K562 (cell line): ENCODE measurements around the gene ATP5F1C. TPM values are rescaled to one million over a fixed set of nuclear protein-coding genes. Genes with fewer than 3 reads are reported as not detected.

Experiments
- ATAC-seq: fragments of 200-7000 bp; cut with Tn5 transposase; 3 replicates; pipeline ENCODE4 v1.9.1; 2020; ENCODE audit warnings: moderate library complexity
- BruUV-seq: library from RNA; stranded (reverse); fragments of 400-500 nt; replicated peaks from 2 replicates; lab custom pipeline; 2021; lab: Mats Ljungman, UMichigan
- CTCF ChIA-PET: fragments of 300-600 bp; formaldehyde crosslinking; extraction: SDS; loops from one replicate; lab custom pipeline; 2021; ENCODE audit warnings: low intra/inter-chr PET ratio; lab: Yijun Ruan, JAX
- POLR2A ChIA-PET: fragments of 300-600, 350-650 bp; sonication (Branson Sonifier 250); formaldehyde crosslinking; extraction: SDS; loops from one replicate; lab custom pipeline; 2021; ENCODE audit warnings: antibody characterized with exemption, inconsistent platforms; lab: Yijun Ruan, JAX
- DNase-seq, 4 experiments: peaks; one replicate each; pipeline versions ENCODE4 v3.0.0 to v3.0.0-alpha.2; 2011 to 2018; ENCODE audit warnings: low spot score in 3 of 4, mixed read lengths in 3 of 4; ENCODE audit errors: extremely low read depth in 1 of 4
- FAIRE-seq: peaks from 2 replicates; lab custom pipeline; 2011; peaks lifted over from hg19 to GRCh38; lab: Jason Lieb, UNC
- H2AFZ ChIP-seq: 2 replicates; pipeline ENCODE4 v1.6.0; 2011; ENCODE audit warnings: low read depth, low read length, control low read depth, inconsistent platforms
- H3K27ac ChIP-seq: fragments of 200-600 bp; 3 replicates; pipeline ENCODE4 v1.8.0; 2011; ENCODE audit warnings: low read depth, mild to moderate bottlenecking, control low read depth, inconsistent platforms, low read length, moderate library complexity, mixed read lengths; ENCODE audit errors: extremely low read depth
- H3K27me3 ChIP-seq, 2 experiments: fragments of 300-600 bp in 1 of 2; 2 replicates in 1 of 2; 3 replicates in 1 of 2; pipeline versions ENCODE4 v1.6.0 to v1.8.0; 2011; ENCODE audit warnings: inconsistent platforms in 2 of 2, low read length in 2 of 2, mild to moderate bottlenecking in 1 of 2, mixed read lengths in 1 of 2, moderate library complexity in 1 of 2; ENCODE audit not compliant: control insufficient read depth in 2 of 2, insufficient read depth in 2 of 2
- H3K36me3 ChIP-seq: fragments of 300-600 bp; 3 replicates; pipeline ENCODE4 v1.8.0; 2011; ENCODE audit warnings: mild to moderate bottlenecking, low read length, inconsistent platforms; ENCODE audit not compliant: control insufficient read depth, insufficient read depth
- H3K4me1 ChIP-seq, 2 experiments: fragments of 200-600 bp in 1 of 2; replicated peaks in 1 of 2; 2 replicates in 1 of 2; 3 replicates in 1 of 2; pipeline versions ENCODE4 v1.5.1 to v1.8.0; 2011; ENCODE audit warnings: inconsistent platforms in 2 of 2, low read length in 2 of 2, mild to moderate bottlenecking in 1 of 2, mixed read lengths in 1 of 2, moderate library complexity in 1 of 2; ENCODE audit not compliant: control insufficient read depth in 2 of 2, insufficient read depth in 2 of 2
- H3K4me2 ChIP-seq: 2 replicates; pipeline ENCODE4 v1.6.1; 2011; ENCODE audit warnings: low read length, control low read depth, inconsistent platforms, mixed read lengths; ENCODE audit not compliant: insufficient read depth
- H3K4me3 ChIP-seq: fragments of 200-600 bp; sonication (generic), shearing (Covaris generic); 2 replicates; pipeline ENCODE4 v1.5.1; 2016; ENCODE audit warnings: control low read depth, inconsistent platforms
- H3K79me2 ChIP-seq: fragments of 200-600 bp; 3 replicates; pipeline ENCODE4 v1.8.0; 2011; ENCODE audit warnings: low read length, inconsistent platforms; ENCODE audit not compliant: control insufficient read depth, insufficient read depth
- H3K9ac ChIP-seq, 2 experiments: 2 replicates each; pipeline versions ENCODE4 v1.6.0 to v1.6.1; 2011; ENCODE audit warnings: low read depth in 2 of 2, low read length in 2 of 2, control low read depth in 1 of 2, inconsistent platforms in 1 of 2, mild to moderate bottlenecking in 1 of 2, mixed read lengths in 1 of 2; ENCODE audit not compliant: insufficient read depth in 1 of 2
- H3K9me1 ChIP-seq: one replicate; pipeline ENCODE4 v1.6.0; 2011; ENCODE audit warnings: inconsistent platforms, mild to moderate bottlenecking, low read length, moderate library complexity; ENCODE audit not compliant: control insufficient read depth, insufficient read depth
- H3K9me3 ChIP-seq: replicated peaks from 2 replicates; pipeline ENCODE4 v1.5.1; 2011; ENCODE audit warnings: low read depth, low read length, inconsistent platforms; ENCODE audit not compliant: control insufficient read depth, insufficient read depth
- H4K20me1 ChIP-seq: replicated peaks from 2 replicates; pipeline ENCODE4 v1.6.1; 2011; ENCODE audit warnings: low read length, inconsistent platforms, mixed read lengths; ENCODE audit not compliant: control insufficient read depth, insufficient read depth
- BRD4 ChIP-seq: fragments of 200-600 bp; sonication (generic); IDR thresholded peaks from 2 replicates; pipeline ENCODE4 v1.6.1; 2017; ENCODE audit warnings: inconsistent platforms
- C11orf30 ChIP-seq: fragments of 450-650 bp; IDR thresholded peaks from 2 replicates; pipeline ENCODE4 v1.6.1; 2016; ENCODE audit warnings: low read depth, mild to moderate bottlenecking
- CREM ChIP-seq: IDR thresholded peaks from 2 replicates; pipeline ENCODE4 v1.6.1; 2014; ENCODE audit warnings: antibody characterized with exemption, low read depth
- EP300 ChIP-seq: IDR thresholded peaks from 2 replicates; pipeline ENCODE4 v1.6.1; 2012; ENCODE audit warnings: low read length, improper control_type of control experiment
- HES1 ChIP-seq: fragments of 450-650 bp; IDR thresholded peaks from 2 replicates; pipeline ENCODE4 v1.6.1; 2016; ENCODE audit warnings: low read depth, mild to moderate bottlenecking, moderate library complexity
- MEIS2 ChIP-seq: fragments of 450-650 bp; IDR thresholded peaks from 2 replicates; pipeline ENCODE4 v1.6.1; 2014; ENCODE audit warnings: mild to moderate bottlenecking; ENCODE audit not compliant: partially characterized antibody
- MXD1 ChIP-seq: fragments of 250-450 bp; sonication (Bioruptor Pico); IDR thresholded peaks from 2 replicates; pipeline ENCODE4 v1.8.0; 2021; ENCODE audit warnings: borderline replicate concordance, mild to moderate bottlenecking, moderate library complexity; ENCODE audit not compliant: poor library complexity, severe bottlenecking
- RERE ChIP-seq: sonication (generic); formaldehyde crosslinking; IDR thresholded peaks from 2 replicates; pipeline ENCODE4 v1.8.0; 2023; ENCODE audit warnings: missing genetic modification reagents, mild to moderate bottlenecking, borderline replicate concordance
- SRF ChIP-seq, 2 experiments: fragments of 250-450, 450-650 bp in 1 of 2; sonication (Bioruptor Pico) in 1 of 2; sonication (generic) in 1 of 2; formaldehyde crosslinking; IDR thresholded peaks; 2 replicates each; pipeline versions ENCODE4 v1.5.0 to v1.5.1; 2020 to 2022; ENCODE audit warnings: mild to moderate bottlenecking in 1 of 2, missing genetic modification reagents in 1 of 2
- SRSF7 ChIP-seq: fragments of 200-400 bp; formaldehyde crosslinking; optimal IDR thresholded peaks from 2 replicates; pipeline ENCODE3; 2017; ENCODE audit warnings: mild to moderate bottlenecking, low read depth, low read length
- TCF15 ChIP-seq: fragments of 250-450 bp; sonication (Bioruptor Pico); IDR thresholded peaks from 2 replicates; pipeline ENCODE4 v1.8.0; 2022; ENCODE audit warnings: moderate library complexity, mild to moderate bottlenecking, inconsistent platforms
- TSC22D4 ChIP-seq: fragments of 450-650 bp; IDR thresholded peaks from 2 replicates; pipeline ENCODE4 v1.6.1; 2016; ENCODE audit warnings: missing genetic modification characterization, missing biosample characterization, control low read depth
- ZNF197 ChIP-seq: fragments of 200-800 bp; sonication (Bioruptor generic); IDR thresholded peaks from 2 replicates; pipeline ENCODE4 v1.6.1; 2016; ENCODE audit warnings: low read depth, missing genetic modification characterization, missing compliant biosample characterization
- ZSCAN32 ChIP-seq: fragments of 450-650 bp; formaldehyde crosslinking; IDR thresholded peaks from 2 replicates; pipeline ENCODE4 v1.4.0; 2020; ENCODE audit warnings: mild to moderate bottlenecking, moderate library complexity
- WGBS: fragments of 100-300 bp; shearing (Covaris generic); methylation state at CpG from one replicate; pipeline ENCODE4 v1.1.6; 2016; ENCODE audit warnings: low coverage, mixed read lengths; ENCODE audit not compliant: insufficient coverage; ENCODE audit errors: missing lambda C conversion rate; 5-methylcytosine and 5-hydroxymethylcytosine counted together
- in situ Hi-C: fragments of 300-500 bp; cut with MboI; formaldehyde crosslinking; loops from 4 replicates; pipeline ENCODE4 v1.15.0; 2018; ENCODE audit warnings: inconsistent platforms, mixed read lengths
- intact Hi-C: fragments of 100-400 bp; cut with micrococcal nuclease; formaldehyde crosslinking; loops from 2 replicates; pipeline ENCODE4 v1.14.2; 2022
- polyA plus RNA-seq, 8 experiments: library from polyadenylated mRNA; depleted of rRNA in 4 of 8; stranded (reverse) in 5 of 8; unstranded in 3 of 8; fragments of >200 nt; fragmentation: Nextera tagmentation in 2 of 8; fragmentation: Illumina TruSeq in 1 of 8; extraction: Ambion mirVana in 2 of 8; extraction: Trizol in 1 of 8; gene quantifications; 2 replicates each; pipeline versions ENCODE4 v1.2.1 to v1.2.3, GENCODE V29; 2011 to 2014; ENCODE audit warnings: inconsistent platforms in 1 of 8, missing spikeins in 1 of 8
- total RNA-seq, 7 experiments: library from RNA; depleted of rRNA in 6 of 7; stranded (reverse); fragments of >200 nt in 6 of 7; fragmentation: Illumina TruSeq in 2 of 7; extraction: Trizol in 2 of 7; gene quantifications; 2 replicates each; pipeline versions ENCODE4 v1.2.1 to v1.2.3, GENCODE V29; 2011 to 2021; ENCODE audit warnings: low replicate concordance in 1 of 7

ATP5F1C gene
- total and polyA plus RNA-seq, 9 of the 15 experiments (the other 6 are each of a cell fraction or from before 2014, with no cell fraction given), result 389 to 1,475 (median 559) TPM

- TF ChIP-seq C11orf30 (peak; percentile 61), RERE (CRISPR knock-in tag) (no peak)
- TF ChIP-seq, all 486 proteins: peak for 9
Measured at GRCh38 chr10:7826971-7827370, 39.0 kb downstream of the ATP5F1C start (continued).

DNA sequence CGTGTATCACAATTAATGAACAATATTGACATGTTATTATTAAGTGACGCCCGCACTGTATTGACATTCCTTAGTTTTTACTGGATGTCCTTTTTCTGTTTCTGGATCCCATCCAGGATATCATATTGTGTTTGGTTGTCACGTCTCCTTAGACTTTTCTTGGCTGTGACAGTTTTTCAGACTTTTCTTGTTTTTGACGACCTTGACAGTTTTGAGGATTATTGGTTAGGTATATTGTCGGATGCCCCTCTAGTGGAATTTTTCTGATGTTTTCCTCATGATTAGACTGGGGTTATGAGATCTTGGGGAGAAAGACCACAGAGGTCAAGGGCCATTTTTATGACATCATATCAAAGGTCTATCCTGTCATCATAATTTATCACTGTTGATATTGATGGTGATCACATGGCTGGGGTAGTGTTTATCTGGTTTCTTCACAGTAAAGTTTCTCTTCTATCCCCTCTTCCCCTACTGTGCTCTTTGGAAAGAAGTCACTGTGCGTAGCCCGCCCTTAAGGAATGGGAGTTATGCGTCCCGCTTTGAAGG, 41.4 kb downstream of the ATP5F1C start:
- intact Hi-C loops, result no loop called here
- no peaks in the 10 kb centered on the region for H3K27me3 ChIP-seq
- ChIA-PET CTCF (no interaction called here), POLR2A (interaction anchor here (2.2 kb wide), 1 partner anchor 11 kb away, joined by 11 read pairs; the partner anchor contains the start of gene TAF3)
- no peaks in the 10 kb centered on the region for H3K9me1 ChIP-seq
- no peak for DNase-seq
- no peak overlapping the region for H3K4me2 ChIP-seq
- ATAC-seq, result no peak
- no peak overlapping the region for H3K9ac ChIP-seq
- no peak for FAIRE-seq
- peaks cover 0 to 3% of the 10 kb centered on the region in 2 experiments; a peak in 2 of 5 replicates for H3K4me1 ChIP-seq
- no TSS peak for BruUV-seq
- 84% methylated on average over 10 of the region's 10 CpGs for WGBS
- H3K36me3 ChIP-seq, result peaks cover 25% of the 10 kb centered on the region
- in situ Hi-C loops, result no loop called here
- H3K9me3 ChIP-seq, result no peaks in the 10 kb centered on the region
- no peak overlapping the region for H2AFZ ChIP-seq
- no peaks in the 10 kb centered on the region for H4K20me1 ChIP-seq
- peaks cover 20% of the 10 kb centered on the region; the same call in 2 of the 3 replicates for H3K79me2 ChIP-seq
- H3K27ac ChIP-seq, result no peak overlapping the region
- no peak overlapping the region for H3K4me3 ChIP-seq
- TF ChIP-seq SRF (CRISPR knock-in tag; IDR thresholded peaks at IDR 0.05) (no peak), MEIS2 (peak; percentile 46), CREM (no peak), HES1 (no peak), MXD1 (no peak), TCF15 (CRISPR knock-in tag) (no peak), EP300 (no peak), ZSCAN32 (CRISPR knock-in tag) (no peak), SRSF7 (no peak), TSC22D4 (tag) (no peak), C11orf30 (peak; percentile 42; the same call in 1 of the 2 replicates), ZNF197 (CRISPR knock-in tag) (no peak), BRD4 (no peak)
